Activated T-helper 1 cell treated with anti-CD3 and anti-CD28 coated beads, Interleukin-12 subunit alpha, Interleukin-12 subunit beta, Interleukin-2, Interleukin-4 antibody, amounts not matched to agents 30 ng/mL and 10 ng/mL and 1 ng/mL, durations not matched to agents 14 hours and 24 hours and 36 hours (primary cell): Measurements from ENCODE around the gene PHAF1. TPM values are rescaled to one million over a fixed set of nuclear protein-coding genes. Genes with fewer than 3 reads are reported as not detected.

ENCODE experiments used
- DNase-seq: peaks from one replicate; pipeline ENCODE4 v3.0.0; 2021; ENCODE audit warnings: low spot score
- H3K27ac Mint-ChIP-seq: one replicate; pipeline ENCODE4 v1.8.0; 2021; ENCODE audit warnings: mild to moderate bottlenecking, mixed read lengths
- H3K27me3 Mint-ChIP-seq: one replicate; pipeline ENCODE4 v1.8.0; 2022; ENCODE audit warnings: mild to moderate bottlenecking, moderate library complexity, mixed read lengths; ENCODE audit not compliant: insufficient read depth
- H3K36me3 Mint-ChIP-seq: one replicate; pipeline ENCODE4 v1.8.0; 2021; ENCODE audit warnings: low read depth, mixed read lengths
- H3K4me1 Mint-ChIP-seq: one replicate; pipeline ENCODE4 v1.8.0; 2021; ENCODE audit warnings: low read depth, mixed read lengths
- H3K4me3 Mint-ChIP-seq: one replicate; pipeline ENCODE4 v1.8.0; 2021; ENCODE audit warnings: mild to moderate bottlenecking, moderate library complexity, mixed read lengths
- H3K9me3 Mint-ChIP-seq: one replicate; pipeline ENCODE4 v1.8.0; 2021; ENCODE audit warnings: mixed read lengths
- intact Hi-C: fragments of 100-400 bp; cut with micrococcal nuclease; formaldehyde crosslinking; loops from one replicate; pipeline ENCODE4 v1.15.1; 2024
- total RNA-seq: library from RNA; stranded (reverse); gene quantifications from 2 replicates; pipeline ENCODE4 v1.2.3, GENCODE V29; 2022

PHAF1 gene
- total RNA-seq, 1 donor from 2014 or later, result 20.6 TPM

- Mint-ChIP-seq H3K4me1 (peaks cover 28% of the 10 kb centered on the region), H3K27me3 (no peaks in the 10 kb centered on the region), H3K27ac (no peak overlapping the region), H3K36me3 (peaks cover 33% of the 10 kb centered on the region), H3K9me3 (no peaks in the 10 kb centered on the region), H3K4me3 (no peak overlapping the region)
- intact Hi-C loops, result no loop called here
- DNase-seq, result no peak
These were observed 20.6 kb upstream of the PHAF1 start for GRCh38 chr16:67089101-67089500.

- peak overlapping the region; percentile 92 for H3K27ac Mint-ChIP-seq
- H3K4me3 Mint-ChIP-seq, result no peak overlapping the region
- no peaks in the 10 kb centered on the region for H3K9me3 Mint-ChIP-seq
- no peak for DNase-seq
- intact Hi-C loops, result loop anchor here (2.0 kb wide), 1 partner anchor 37 kb away; no protein-coding TSS in a partner anchor
- peaks cover 26% of the 10 kb centered on the region for H3K36me3 Mint-ChIP-seq
- peaks cover 17% of the 10 kb centered on the region for H3K4me1 Mint-ChIP-seq
- H3K27me3 Mint-ChIP-seq, result no peaks in the 10 kb centered on the region
These were observed 17.7 kb upstream of the PHAF1 start for GRCh38 chr16:67091906-67092566.

GRCh38 chr16:67093098-67093726 lies 16.5 kb upstream of the PHAF1 start:
- peaks cover 17% of the 10 kb centered on the region for H3K4me1 Mint-ChIP-seq
- no peak overlapping the region for H3K27ac Mint-ChIP-seq
- H3K9me3 Mint-ChIP-seq, result no peaks in the 10 kb centered on the region
- intact Hi-C loops, result loop anchor here (2.0 kb wide), 1 partner anchor 38 kb away; no protein-coding TSS in a partner anchor
- H3K4me3 Mint-ChIP-seq, result no peak overlapping the region
- no peak for DNase-seq
- no peaks in the 10 kb centered on the region for H3K27me3 Mint-ChIP-seq
- H3K36me3 Mint-ChIP-seq, result peaks cover 24% of the 10 kb centered on the region

GRCh38 chr16:67098599-67098998 lies 11.1 kb upstream of the PHAF1 start:
- H3K4me3 Mint-ChIP-seq, result no peak overlapping the region
- H3K9me3 Mint-ChIP-seq, result no peaks in the 10 kb centered on the region
- H3K27ac Mint-ChIP-seq, result no peak overlapping the region
- H3K4me1 Mint-ChIP-seq, result peaks cover 18% of the 10 kb centered on the region
- intact Hi-C loops, result no loop called here
- peaks cover 23% of the 10 kb centered on the region for H3K36me3 Mint-ChIP-seq
- no peaks in the 10 kb centered on the region for H3K27me3 Mint-ChIP-seq
- no peak for DNase-seq

GRCh38 chr16:67100569-67101310 lies 9.0 kb upstream of the PHAF1 start:
- no peak for DNase-seq
- H3K4me3 Mint-ChIP-seq, result no peak overlapping the region
- peaks cover 15% of the 10 kb centered on the region for H3K36me3 Mint-ChIP-seq
- peaks cover 18% of the 10 kb centered on the region for H3K4me1 Mint-ChIP-seq
- no peak overlapping the region for H3K27ac Mint-ChIP-seq
- intact Hi-C loops, result loop anchor here (1.0 to 5.0 kb wide), 5 partner anchors 46 to 148 kb away; partner anchors contain the start of gene CBFB
- H3K27me3 Mint-ChIP-seq, result no peaks in the 10 kb centered on the region
- H3K9me3 Mint-ChIP-seq, result no peaks in the 10 kb centered on the region

- H3K4me1 Mint-ChIP-seq, result peaks cover 23% of the 10 kb centered on the region
- no peak for DNase-seq
- intact Hi-C loops, result loop anchor here (1.0 to 5.0 kb wide), 5 partner anchors 47 to 149 kb away; partner anchors contain the start of gene CBFB
- H3K27me3 Mint-ChIP-seq, result no peaks in the 10 kb centered on the region
- peak overlapping the region; percentile 79 for H3K27ac Mint-ChIP-seq
- no peak overlapping the region for H3K4me3 Mint-ChIP-seq
- peaks cover 15% of the 10 kb centered on the region for H3K36me3 Mint-ChIP-seq
- H3K9me3 Mint-ChIP-seq, result no peaks in the 10 kb centered on the region
These were observed 8.2 kb upstream of the PHAF1 start for GRCh38 chr16:67101311-67102082.

- H3K27me3 Mint-ChIP-seq, result no peaks in the 10 kb centered on the region
- H3K27ac Mint-ChIP-seq, result no peak overlapping the region
- DNase-seq, result no peak
- no peaks in the 10 kb centered on the region for H3K9me3 Mint-ChIP-seq
- no peak overlapping the region for H3K4me3 Mint-ChIP-seq
- peaks cover 12% of the 10 kb centered on the region for H3K36me3 Mint-ChIP-seq
- intact Hi-C loops, result loop anchor here (5.0 kb wide), 1 partner anchor 152 kb away; no protein-coding TSS in a partner anchor
- peaks cover 31% of the 10 kb centered on the region for H3K4me1 Mint-ChIP-seq
These were observed 5.7 kb upstream of the PHAF1 start for GRCh38 chr16:67104061-67104460.

GRCh38 chr16:67104845-67105244 lies 4.9 kb upstream of the PHAF1 start:
- Mint-ChIP-seq H3K4me3 (no peak overlapping the region), H3K27ac (no peak overlapping the region), H3K4me1 (peaks cover 31% of the 10 kb centered on the region), H3K36me3 (peaks cover 6% of the 10 kb centered on the region), H3K9me3 (no peaks in the 10 kb centered on the region), H3K27me3 (no peaks in the 10 kb centered on the region)
- intact Hi-C loops, result loop anchor here (5.0 kb wide), 1 partner anchor 153 kb away; no protein-coding TSS in a partner anchor
- no peak for DNase-seq

- Mint-ChIP-seq H3K9me3 (no peaks in the 10 kb centered on the region), H3K27me3 (no peaks in the 10 kb centered on the region), H3K36me3 (peaks cover 6% of the 10 kb centered on the region), H3K27ac (no peak overlapping the region), H3K4me1 (peaks cover 31% of the 10 kb centered on the region), H3K4me3 (no peak overlapping the region)
- intact Hi-C loops, result no loop called here
- DNase-seq, result no peak
These were observed 4.5 kb upstream of the PHAF1 start for GRCh38 chr16:67105246-67105645.

- intact Hi-C loops, result no loop called here
- Mint-ChIP-seq H3K4me3 (no peak overlapping the region), H3K27me3 (no peaks in the 10 kb centered on the region), H3K36me3 (peaks cover 5% of the 10 kb centered on the region), H3K4me1 (peaks cover 31% of the 10 kb centered on the region), H3K9me3 (no peaks in the 10 kb centered on the region), H3K27ac (no peak overlapping the region)
- no peak for DNase-seq
These were observed 3.9 kb upstream of the PHAF1 start for GRCh38 chr16:67105881-67106280.

- Mint-ChIP-seq H3K27me3 (no peaks in the 10 kb centered on the region), H3K4me1 (peaks cover 45% of the 10 kb centered on the region), H3K36me3 (peaks cover 2% of the 10 kb centered on the region), H3K27ac (no peak overlapping the region), H3K9me3 (no peaks in the 10 kb centered on the region), H3K4me3 (no peak overlapping the region)
- intact Hi-C loops, result loop anchor here (2.0 kb wide), 5 partner anchors 42 to 132 kb away; partner anchors contain the start of gene B3GNT9
- no peak for DNase-seq
These were observed 1.3 kb upstream of the PHAF1 start for GRCh38 chr16:67108489-67108888.

- H3K4me3 Mint-ChIP-seq, result peak overlapping the region; percentile 96
- peak overlapping the region; percentile 87 for H3K27ac Mint-ChIP-seq
- no peaks in the 10 kb centered on the region for H3K9me3 Mint-ChIP-seq
- no peaks in the 10 kb centered on the region for H3K27me3 Mint-ChIP-seq
- no peak for DNase-seq
- peaks cover 45% of the 10 kb centered on the region for H3K4me1 Mint-ChIP-seq
- intact Hi-C loops, result loop anchor here (1.0 to 2.0 kb wide), 8 partner anchors 42 to 453 kb away; partner anchors contain the start of genes B3GNT9, CBFB, CTCF and FBXL8
- H3K36me3 Mint-ChIP-seq, result peaks cover 2% of the 10 kb centered on the region
These were observed 772 bp upstream of the PHAF1 start for GRCh38 chr16:67108931-67109406.
